Measurements from ENCODE around the gene DHRSX. TPM values are rescaled to one million over a fixed set of nuclear protein-coding genes. Genes with fewer than 3 reads are reported as not detected.

DHRSX gene
- total and polyA plus RNA-seq, 9 of the 15 experiments (the other 6 are each of a cell fraction or from before 2014, with no cell fraction given) = 0.59 to 11.0 (median 6.2) TPM

- FAIRE-seq (no peak), DNase-seq (ENCODE audit: extremely low read depth in 1 of 4, low spot score in 3 of 4) (no peak), ATAC-seq (no peak)
- no peak overlapping the region for H3K9ac ChIP-seq (ENCODE audit: insufficient read depth in 1 of 2, low read depth in 2 of 2, low read length in 2 of 2)
- 0 out of 2 replicates have a peak, but pooled peaks have one; percentile 28 for TF ChIP-seq MTA1 (IDR thresholded peaks at IDR 0.05; ENCODE audit: borderline replicate concordance)
- TF ChIP-seq ZNF512 (tag; IDR thresholded peaks at IDR 0.05) = peak; percentile 55; the same call in 1 of the 2 replicates
- no peak for TF ChIP-seq EHMT2 (IDR thresholded peaks at IDR 0.05)
- H4K20me1 ChIP-seq (replicated peaks; ENCODE audit: control insufficient read depth, insufficient read depth, low read length) = no peaks in the 10 kb centered on the region
- no peak overlapping the region for H2AFZ ChIP-seq (ENCODE audit: low read depth, low read length)
- in situ Hi-C loops (cut with MboI) (no loop called here), intact Hi-C loops (cut with micrococcal nuclease) (no loop called here)
- H3K27ac ChIP-seq (ENCODE audit: extremely low read depth, low read depth, low read length) = no peak overlapping the region
- no peaks in the 10 kb centered on the region for H3K27me3 ChIP-seq (ENCODE audit: control insufficient read depth in 2 of 2, insufficient read depth in 2 of 2, low read length in 2 of 2)
- no peak overlapping the region for H3K4me3 ChIP-seq
- H3K9me3 ChIP-seq (replicated peaks; ENCODE audit: control insufficient read depth, insufficient read depth, low read depth, low read length) = no peaks in the 10 kb centered on the region
- no TSS peak for BruUV-seq (replicated peaks)
- no peaks in the 10 kb centered on the region for H3K9me1 ChIP-seq (ENCODE audit: control insufficient read depth, insufficient read depth, low read length)
- no peaks in the 10 kb centered on the region for H3K36me3 ChIP-seq (ENCODE audit: control insufficient read depth, insufficient read depth, low read length)
- no peak overlapping the region for H3K4me2 ChIP-seq (ENCODE audit: insufficient read depth, low read length)
- ChIA-PET CTCF (ENCODE audit: low intra/inter-chr PET ratio) (no interaction called here), POLR2A (no interaction called here)
- H3K79me2 ChIP-seq (ENCODE audit: control insufficient read depth, insufficient read depth, low read length) = no peaks in the 10 kb centered on the region
- no peaks in the 10 kb centered on the region for H3K4me1 ChIP-seq (replicated peaks in 1 of 2; ENCODE audit: control insufficient read depth in 2 of 2, insufficient read depth in 2 of 2, low read length in 2 of 2)
- no CpG with 5 or more reads among the region's 2 CpGs for WGBS (ENCODE audit: insufficient coverage, low coverage, missing lambda C conversion rate)
These were observed 170.3 kb downstream of the DHRSX start for GRCh38 chrX:2330487-2330886.

GRCh38 chrX:2327423-2327822 lies 173.4 kb downstream of the DHRSX start:
- intact Hi-C loops (cut with micrococcal nuclease) = no loop called here
- no peaks in the 10 kb centered on the region for H4K20me1 ChIP-seq (replicated peaks; ENCODE audit: control insufficient read depth, insufficient read depth, low read length)
- H3K9me1 ChIP-seq (ENCODE audit: control insufficient read depth, insufficient read depth, low read length) = no peaks in the 10 kb centered on the region
- H3K4me2 ChIP-seq (ENCODE audit: insufficient read depth, low read length) = no peak overlapping the region
- POLR2A ChIA-PET = no interaction called here
- no peak overlapping the region for H3K9ac ChIP-seq (ENCODE audit: insufficient read depth in 1 of 2, low read depth in 2 of 2, low read length in 2 of 2)
- ATAC-seq (no peak), FAIRE-seq (no peak), DNase-seq (ENCODE audit: extremely low read depth in 1 of 4, low spot score in 3 of 4) (no peak)
- CTCF ChIA-PET (ENCODE audit: low intra/inter-chr PET ratio) = no interaction called here
- H3K4me1 ChIP-seq (replicated peaks in 1 of 2; ENCODE audit: control insufficient read depth in 2 of 2, insufficient read depth in 2 of 2, low read length in 2 of 2) = no peaks in the 10 kb centered on the region; a peak in 2 of 5 replicates
- no peaks in the 10 kb centered on the region for H3K36me3 ChIP-seq (ENCODE audit: control insufficient read depth, insufficient read depth, low read length)
- in situ Hi-C loops (cut with MboI) = no loop called here
- no TSS peak for BruUV-seq (replicated peaks)
- H3K27ac ChIP-seq (ENCODE audit: extremely low read depth, low read depth, low read length) = no peak overlapping the region
- H2AFZ ChIP-seq (ENCODE audit: low read depth, low read length) = no peak overlapping the region
- no peaks in the 10 kb centered on the region for H3K9me3 ChIP-seq (replicated peaks; ENCODE audit: control insufficient read depth, insufficient read depth, low read depth, low read length)
- no peaks in the 10 kb centered on the region for H3K27me3 ChIP-seq (ENCODE audit: control insufficient read depth in 2 of 2, insufficient read depth in 2 of 2, low read length in 2 of 2)
- no peaks in the 10 kb centered on the region for H3K79me2 ChIP-seq (ENCODE audit: control insufficient read depth, insufficient read depth, low read length)
- no peak overlapping the region for H3K4me3 ChIP-seq
- WGBS (ENCODE audit: insufficient coverage, low coverage, missing lambda C conversion rate) = 59% methylated on average over 5 of the region's 5 CpGs
- TF ChIP-seq RBM15 (IDR thresholded peaks at IDR 0.05; ENCODE audit: insufficient read depth, low read length) (no peak), PHF8 (IDR thresholded peaks at IDR 0.05; ENCODE audit: borderline replicate concordance, low read length) (no peak), HCFC1 (IDR thresholded peaks at IDR 0.05; ENCODE audit: low read depth, low read length) (no peak), ZFPM2 (CRISPR knock-in tag; IDR thresholded peaks at IDR 0.05) (no peak), ZNF586 (CRISPR knock-in tag; conservative IDR thresholded peaks at IDR 0.05) (no peak), STAT5A (IDR thresholded peaks at IDR 0.05; ENCODE audit: borderline replicate concordance, low read length) (no peak), CREB3 (tag; conservative IDR thresholded peaks at IDR 0.05; ENCODE audit: low read depth) (no peak), TCF7L2 (IDR thresholded peaks at IDR 0.05; ENCODE audit: low read depth, low read length) (no peak), E2F8 (IDR thresholded peaks at IDR 0.05; ENCODE audit: low read depth, partially characterized antibody) (no peak)
